Lung (tissue), 12 donors: ENCODE data around the gene SLC38A3. TPM values are rescaled to one million over a fixed set of nuclear protein-coding genes. Genes with fewer than 3 reads are reported as not detected.

ENCODE experiments used
- ATAC-seq: fragments of 200-7000 bp; cut with Tn5 transposase; one replicate; pipeline ENCODE4 v1.9.1; 2020; ENCODE audit warnings: moderate number of reproducible peaks; ENCODE audit not compliant: insufficient read depth, low FRiP score
- DNase-seq, 3 donors: peaks; one replicate each; pipeline ENCODE4 v3.0.0-alpha.2; 2013 to 2017
- H3K27ac ChIP-seq, 2 donors: one replicate each; pipeline ENCODE4 v1.5.1; 2013; ENCODE audit warnings: mild to moderate bottlenecking in 2 of 2, moderate library complexity in 2 of 2, control low read depth in 1 of 2, inconsistent platforms in 1 of 2, low read depth in 1 of 2, low read length in 1 of 2
- H3K27me3 ChIP-seq, 3 donors: one replicate each; pipeline ENCODE4 v1.5.1; 2013; ENCODE audit warnings: low read length in 2 of 3; ENCODE audit not compliant: control insufficient read depth in 3 of 3, insufficient read depth in 3 of 3
- H3K36me3 ChIP-seq, 4 donors: one replicate each; pipeline ENCODE4 v1.5.1; 2013; ENCODE audit warnings: low read length in 4 of 4, mild to moderate bottlenecking in 1 of 4, moderate library complexity in 1 of 4; ENCODE audit not compliant: control insufficient read depth in 4 of 4, insufficient read depth in 4 of 4
- H3K4me1 ChIP-seq, 5 donors: one replicate each; pipeline ENCODE4 v1.5.1; 2013; ENCODE audit warnings: low read length in 5 of 5, mild to moderate bottlenecking in 2 of 5, moderate library complexity in 1 of 5; ENCODE audit not compliant: control insufficient read depth in 5 of 5, insufficient read depth in 5 of 5
- H3K4me3 ChIP-seq: one replicate; pipeline ENCODE4 v1.5.1; 2013; ENCODE audit warnings: mild to moderate bottlenecking, control low read depth, moderate library complexity
- H3K9ac ChIP-seq, 2 donors: one replicate each; pipeline ENCODE4 v1.5.1; 2013; ENCODE audit warnings: low read length in 2 of 2, control low read depth in 1 of 2; ENCODE audit not compliant: insufficient read depth in 1 of 2
- H3K9me3 ChIP-seq, 4 donors: one replicate each; pipeline ENCODE4 v1.5.1; 2013; ENCODE audit warnings: low read length in 3 of 4, mild to moderate bottlenecking in 1 of 4, moderate library complexity in 1 of 4; ENCODE audit not compliant: control insufficient read depth in 4 of 4, insufficient read depth in 3 of 4
- WGBS, 2 donors: extraction: QIAGEN DNeasy Blood & Tissue Kit; methylation state at CpG; one replicate each; pipeline ENCODE4 v1.1.7; 2013; 5-methylcytosine and 5-hydroxymethylcytosine counted together
- polyA plus RNA-seq, 2 donors: library from polyadenylated mRNA; stranded (reverse); fragments of 200-250 nt; gene quantifications; one replicate each; pipeline ENCODE4 v1.2.1, GENCODE V29; 2013
- total RNA-seq, 2 donors: library from RNA; depleted of rRNA in 1 of 2; stranded (reverse); fragments of >200 nt in 1 of 2; gene quantifications; one replicate each; pipeline ENCODE4 v1.2.1, GENCODE V29; 2014 to 2021
- TF ChIP-seq, protein P1 (sequence below): IDR thresholded peaks from 2 replicates; pipeline ENCODE4 v1.5.1; 2012; ENCODE audit warnings: mild to moderate bottlenecking; ENCODE audit errors: control extremely low read depth, extremely low read depth
- donor health status: control.
- donor health status: control.
- donor health status: Bipolar disorder and iron deficiency.
- donor health status: healthy.
- donor health status: DM: yes; HTN: yes; CAD: no.

Gene SLC38A3
- total and polyA plus RNA-seq, 4 donors: 0.08 to 4.3 (median 0.33) TPM

DNA sequence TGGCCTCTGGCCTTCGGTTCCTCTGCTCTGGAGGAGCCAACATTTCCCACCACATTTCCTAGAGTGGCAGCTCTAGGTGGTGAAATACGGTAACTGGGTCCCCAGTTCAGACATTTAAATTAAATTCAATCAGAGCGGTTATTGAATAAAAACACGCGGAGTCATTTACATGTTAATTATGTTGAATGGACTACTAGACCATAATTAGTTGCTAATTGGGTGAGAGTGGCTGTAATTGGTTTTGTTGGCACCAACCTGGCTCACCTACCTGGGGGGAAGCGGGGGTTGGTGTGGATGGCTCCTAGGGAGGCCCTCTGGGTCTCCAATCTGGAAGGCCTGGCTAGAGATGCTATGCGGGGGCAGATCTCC, 37.2 kb upstream of the SLC38A3 start:
- no peak overlapping the region for H3K4me3 ChIP-seq
- H3K9ac ChIP-seq: no peak overlapping the region
- H3K27me3 ChIP-seq: no peaks in the 10 kb centered on the region
- DNase-seq: no peak
- peak overlapping the region; percentile 26 to 84 for H3K27ac ChIP-seq
- TF ChIP-seq, protein P1, sequence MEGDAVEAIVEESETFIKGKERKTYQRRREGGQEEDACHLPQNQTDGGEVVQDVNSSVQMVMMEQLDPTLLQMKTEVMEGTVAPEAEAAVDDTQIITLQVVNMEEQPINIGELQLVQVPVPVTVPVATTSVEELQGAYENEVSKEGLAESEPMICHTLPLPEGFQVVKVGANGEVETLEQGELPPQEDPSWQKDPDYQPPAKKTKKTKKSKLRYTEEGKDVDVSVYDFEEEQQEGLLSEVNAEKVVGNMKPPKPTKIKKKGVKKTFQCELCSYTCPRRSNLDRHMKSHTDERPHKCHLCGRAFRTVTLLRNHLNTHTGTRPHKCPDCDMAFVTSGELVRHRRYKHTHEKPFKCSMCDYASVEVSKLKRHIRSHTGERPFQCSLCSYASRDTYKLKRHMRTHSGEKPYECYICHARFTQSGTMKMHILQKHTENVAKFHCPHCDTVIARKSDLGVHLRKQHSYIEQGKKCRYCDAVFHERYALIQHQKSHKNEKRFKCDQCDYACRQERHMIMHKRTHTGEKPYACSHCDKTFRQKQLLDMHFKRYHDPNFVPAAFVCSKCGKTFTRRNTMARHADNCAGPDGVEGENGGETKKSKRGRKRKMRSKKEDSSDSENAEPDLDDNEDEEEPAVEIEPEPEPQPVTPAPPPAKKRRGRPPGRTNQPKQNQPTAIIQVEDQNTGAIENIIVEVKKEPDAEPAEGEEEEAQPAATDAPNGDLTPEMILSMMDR: no peak
- no peak for ATAC-seq
- no peaks in the 10 kb centered on the region for H3K9me3 ChIP-seq
- 85 to 89% methylated on average over 7 of the region's 7 CpGs for WGBS, 2 donors
- peaks cover 7 to 78% (median 59%) of the 10 kb centered on the region in 5 donors for H3K4me1 ChIP-seq
- no peaks in the 10 kb centered on the region for H3K36me3 ChIP-seq

DNA sequence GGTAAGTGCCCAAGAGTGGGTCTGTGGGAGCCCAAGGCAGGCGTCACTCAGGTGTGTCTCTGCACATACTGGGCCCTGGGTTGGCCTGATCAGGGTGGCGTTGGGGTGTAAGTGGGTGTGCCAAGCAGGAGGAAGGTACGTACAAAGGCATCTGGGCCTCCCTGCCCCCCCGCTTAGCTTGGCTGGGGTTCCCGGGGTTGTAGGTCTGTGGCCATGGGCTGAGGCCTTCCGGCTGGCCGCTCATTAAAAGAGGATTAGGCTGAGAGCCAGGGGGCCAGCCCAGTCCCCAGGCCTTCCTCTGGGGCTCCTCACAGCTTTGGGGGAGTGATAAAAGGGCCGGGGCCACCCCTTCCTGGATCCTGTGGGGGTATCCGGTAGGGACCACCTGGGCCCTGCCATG, 36.7 kb upstream of the SLC38A3 start:
- ATAC-seq (no peak), DNase-seq (peak in 2 of 3 donors; percentile 45 to 57)
- H3K27ac ChIP-seq: peak overlapping the region in 1 of 2 donors; percentile 84
- WGBS, 2 donors: 54 to 79% methylated on average over 9 of the region's 9 CpGs
- no peak overlapping the region for H3K4me3 ChIP-seq
- no peaks in the 10 kb centered on the region for H3K9me3 ChIP-seq
- no peaks in the 10 kb centered on the region for H3K27me3 ChIP-seq
- TF ChIP-seq, protein P1: no peak
- peaks cover 7 to 72% (median 53%) of the 10 kb centered on the region in 5 donors for H3K4me1 ChIP-seq
- H3K9ac ChIP-seq: peak overlapping the region in 1 of 2 donors; percentile 20
- no peaks in the 10 kb centered on the region for H3K36me3 ChIP-seq

DNA sequence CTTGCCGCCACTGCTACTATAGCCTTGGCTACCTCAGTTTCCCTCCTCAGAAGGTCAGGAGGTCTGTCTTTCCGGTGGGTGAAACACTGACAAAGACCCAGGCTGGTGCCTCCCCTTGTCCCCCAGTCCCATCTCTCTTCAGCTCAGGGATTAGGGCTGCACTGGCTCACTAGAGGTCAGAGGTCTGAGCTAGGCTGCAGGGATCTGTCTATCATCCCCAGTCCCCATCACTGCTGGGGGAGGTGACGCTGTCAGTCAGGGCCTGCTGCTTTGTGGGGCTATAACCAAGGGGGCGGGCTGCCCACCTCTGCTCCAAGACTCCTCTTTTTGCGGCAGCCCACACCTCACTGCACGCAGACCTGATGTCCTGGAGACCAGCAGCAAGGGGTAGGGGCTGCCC, 36.3 kb upstream of the SLC38A3 start:
- Histone ChIP-seq H3K9me3 (no peaks in the 10 kb centered on the region), H3K27me3 (no peaks in the 10 kb centered on the region), H3K4me3 (no peak overlapping the region), H3K27ac (peak overlapping the region; percentile 56 to 84), H3K9ac (peak overlapping the region in 1 of 2 donors; percentile 20), H3K4me1 (peaks cover 7 to 68% (median 50%) of the 10 kb centered on the region in 5 donors), H3K36me3 (peaks cover 0 to 1% (median 0%) of the 10 kb centered on the region in 4 donors)
- no peak for DNase-seq
- TF ChIP-seq, protein P1: no peak
- no peak for ATAC-seq
- WGBS, 2 donors: 81 to 91% methylated on average over 6 of the region's 6 CpGs

DNA sequence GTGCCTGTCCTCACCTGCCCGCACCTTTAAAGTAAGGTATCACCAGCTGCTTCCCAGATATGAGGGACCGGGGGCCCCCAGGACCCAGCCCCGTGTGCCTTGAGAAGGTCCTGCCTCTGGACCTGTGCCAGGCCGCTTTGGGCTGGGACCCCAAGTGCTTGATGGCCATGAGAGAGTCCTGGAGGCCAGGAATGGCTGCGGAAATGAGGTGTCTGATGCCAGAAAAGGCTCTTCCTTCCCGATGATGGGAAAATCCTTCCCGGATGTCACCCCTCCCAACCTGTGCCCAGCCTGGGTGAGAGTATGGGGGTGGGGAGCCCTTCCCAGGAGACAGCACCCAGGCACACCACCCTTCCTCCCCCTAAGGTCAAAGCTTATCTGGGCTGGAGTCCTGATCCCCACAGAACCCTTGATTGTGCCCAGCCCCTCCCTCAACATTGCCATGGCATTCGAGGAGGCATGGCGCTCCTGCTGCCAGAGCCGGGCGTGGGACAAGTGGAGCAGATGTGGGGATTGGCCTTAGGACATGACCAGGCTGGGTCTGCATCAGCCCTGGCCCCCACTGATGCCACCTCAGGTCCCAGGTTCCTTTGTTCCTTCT, 35.7 kb upstream of the SLC38A3 start:
- peak overlapping the region; percentile 56 to 84 for H3K27ac ChIP-seq
- peaks cover 7 to 62% (median 50%) of the 10 kb centered on the region in 5 donors for H3K4me1 ChIP-seq

More for the DNA sequence above, 35.7 kb upstream of the SLC38A3 start:
- Histone ChIP-seq H3K9ac (no peak overlapping the region), H3K27me3 (no peaks in the 10 kb centered on the region), H3K36me3 (peaks cover 0 to 4% (median 0%) of the 10 kb centered on the region in 4 donors), H3K9me3 (no peaks in the 10 kb centered on the region), H3K4me3 (no peak overlapping the region)
- TF ChIP-seq, protein P1: no peak
- ATAC-seq (no peak), DNase-seq (no peak)
- WGBS, 2 donors: 69 to 86% methylated on average over 11 of the region's 11 CpGs
